A673 (cell line): ENCODE measurements around the gene PLEKHG3.

Source experiments
- CTCF ChIP-seq: fragments of 300-800, 200-600 bp; sonication (generic); conservative IDR thresholded peaks from 2 replicates; pipeline ENCODE4 v1.5.1; 2017; ENCODE audit warnings: low read depth, mild to moderate bottlenecking, antibody characterized with exemption, low read length, moderate library complexity, mixed read lengths
- EZH2 ChIP-seq: fragments of 200-600 bp; sonication (generic); IDR thresholded peaks from 2 replicates; pipeline ENCODE4 v1.6.1; 2017; ENCODE audit warnings: borderline replicate concordance, low read depth, mild to moderate bottlenecking, mixed read lengths, antibody characterized with exemption, low read length; ENCODE audit not compliant: poor library complexity, severe bottlenecking

GRCh38 chr14:64778104-64778754, 74.0 kb downstream of the PLEKHG3 start:
- TF ChIP-seq CTCF (no peak), EZH2 (no peak)
